Measurements from ENCODE around the gene ARL14EP. TPM values are rescaled to one million over a fixed set of nuclear protein-coding genes. Genes with fewer than 3 reads are reported as not detected.

Gene ARL14EP
- total RNA-seq, 1 experiment from 2014 or later, result 15.3 TPM

DNA sequence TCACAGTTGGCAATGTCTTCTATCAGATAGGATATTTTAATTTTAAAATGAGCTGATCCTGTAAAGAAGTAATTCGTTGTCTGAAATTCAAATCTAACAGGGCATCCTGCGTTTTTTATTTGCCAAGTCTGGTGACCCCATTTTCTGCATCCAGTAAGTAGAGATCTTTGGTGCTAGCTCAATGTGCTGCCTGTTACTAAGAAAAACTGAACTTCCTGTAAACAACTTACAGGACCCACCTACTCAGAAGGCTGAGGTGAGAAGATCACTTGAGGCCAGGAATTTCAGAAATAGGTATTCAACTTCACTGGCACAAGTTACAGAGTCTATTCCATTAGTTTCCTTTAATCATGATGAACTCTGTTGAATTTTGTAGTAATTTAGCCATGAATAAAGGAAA lies 4.0 kb downstream of the ARL14EP start:
- Mint-ChIP-seq H3K4me3 (no peak overlapping the region), H3K36me3 (peaks cover 8% of the 10 kb centered on the region; the same call in 1 of the 2 replicates), H3K9me3 (no peaks in the 10 kb centered on the region), H3K27ac (no peak overlapping the region), H3K27me3 (ENCODE audit: low read depth) (peaks cover 2% of the 10 kb centered on the region), H3K4me1 (peaks cover 30% of the 10 kb centered on the region)
- no peak for ATAC-seq
- TF ChIP-seq, protein P1, sequence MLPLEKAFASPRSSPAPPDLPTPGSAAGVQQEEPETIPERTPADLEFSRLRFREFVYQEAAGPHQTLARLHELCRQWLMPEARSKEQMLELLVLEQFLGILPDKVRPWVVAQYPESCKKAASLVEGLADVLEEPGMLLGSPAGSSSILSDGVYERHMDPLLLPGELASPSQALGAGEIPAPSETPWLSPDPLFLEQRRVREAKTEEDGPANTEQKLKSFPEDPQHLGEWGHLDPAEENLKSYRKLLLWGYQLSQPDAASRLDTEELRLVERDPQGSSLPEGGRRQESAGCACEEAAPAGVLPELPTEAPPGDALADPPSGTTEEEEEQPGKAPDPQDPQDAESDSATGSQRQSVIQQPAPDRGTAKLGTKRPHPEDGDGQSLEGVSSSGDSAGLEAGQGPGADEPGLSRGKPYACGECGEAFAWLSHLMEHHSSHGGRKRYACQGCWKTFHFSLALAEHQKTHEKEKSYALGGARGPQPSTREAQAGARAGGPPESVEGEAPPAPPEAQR (CRISPR knock-in tag; IDR thresholded peaks at IDR 0.05), result no peak
- TF ChIP-seq NR3C1 (CRISPR knock-in tag; conservative IDR thresholded peaks at IDR 0.05; ENCODE audit: low read depth), result no peak
- TF ChIP-seq, protein P2, sequence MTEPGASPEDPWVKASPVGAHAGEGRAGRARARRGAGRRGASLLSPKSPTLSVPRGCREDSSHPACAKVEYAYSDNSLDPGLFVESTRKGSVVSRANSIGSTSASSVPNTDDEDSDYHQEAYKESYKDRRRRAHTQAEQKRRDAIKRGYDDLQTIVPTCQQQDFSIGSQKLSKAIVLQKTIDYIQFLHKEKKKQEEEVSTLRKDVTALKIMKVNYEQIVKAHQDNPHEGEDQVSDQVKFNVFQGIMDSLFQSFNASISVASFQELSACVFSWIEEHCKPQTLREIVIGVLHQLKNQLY (CRISPR knock-in tag; IDR thresholded peaks at IDR 0.05), result no peak
- no peak for TF ChIP-seq MYBL2 (CRISPR knock-in tag; IDR thresholded peaks at IDR 0.05)
- no peak for TF ChIP-seq FOXK1 (CRISPR knock-in tag; IDR thresholded peaks at IDR 0.05)
- no peak for TF ChIP-seq ERG (CRISPR knock-in tag; IDR thresholded peaks at IDR 0.05)
- no peak for TF ChIP-seq ZBTB21 (CRISPR knock-in tag; IDR thresholded peaks at IDR 0.05; ENCODE audit: borderline replicate concordance)
- TF ChIP-seq ETV6 (CRISPR knock-in tag; IDR thresholded peaks at IDR 0.05), result no peak
- TF ChIP-seq HMGA2 (CRISPR knock-in tag; IDR thresholded peaks at IDR 0.05), result no peak
- TF ChIP-seq SMAD3 (CRISPR knock-in tag; IDR thresholded peaks at IDR 0.05; ENCODE audit: borderline replicate concordance), result no peak
- no peak for TF ChIP-seq MXD4 (CRISPR knock-in tag; IDR thresholded peaks at IDR 0.05; ENCODE audit: borderline replicate concordance)
- no peak for TF ChIP-seq E2F1 (CRISPR knock-in tag; IDR thresholded peaks at IDR 0.05)
- TF ChIP-seq, protein P3, sequence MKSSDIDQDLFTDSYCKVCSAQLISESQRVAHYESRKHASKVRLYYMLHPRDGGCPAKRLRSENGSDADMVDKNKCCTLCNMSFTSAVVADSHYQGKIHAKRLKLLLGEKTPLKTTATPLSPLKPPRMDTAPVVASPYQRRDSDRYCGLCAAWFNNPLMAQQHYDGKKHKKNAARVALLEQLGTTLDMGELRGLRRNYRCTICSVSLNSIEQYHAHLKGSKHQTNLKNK (CRISPR knock-in tag; IDR thresholded peaks at IDR 0.05), result no peak
- no peak for TF ChIP-seq FOXP1 (CRISPR knock-in tag; IDR thresholded peaks at IDR 0.05; ENCODE audit: borderline replicate concordance)
- TF ChIP-seq AR (CRISPR knock-in tag; IDR thresholded peaks at IDR 0.05), result no peak
- POLR2A ChIA-PET, result no interaction called here
- no peak for DNase-seq (ENCODE audit: low spot score)
- CTCF ChIA-PET, result interaction anchor here (1.0 kb wide), 1 partner anchor 184 kb away, joined by 5 read pairs; no protein-coding TSS in a partner anchor

GRCh38 chr11:30328681-30329080 lies 5.8 kb downstream of the ARL14EP start:
- ATAC-seq (no peak), DNase-seq (ENCODE audit: low spot score) (no peak)
- H3K9me3 Mint-ChIP-seq, result no peaks in the 10 kb centered on the region
- H3K4me1 Mint-ChIP-seq, result peaks cover 16% of the 10 kb centered on the region
- no peaks in the 10 kb centered on the region for H3K27me3 Mint-ChIP-seq (ENCODE audit: low read depth)
- ChIA-PET CTCF (no interaction called here), POLR2A (no interaction called here)
- H3K36me3 Mint-ChIP-seq, result peaks cover 12% of the 10 kb centered on the region
- H3K27ac Mint-ChIP-seq, result no peak overlapping the region
- H3K4me3 Mint-ChIP-seq, result no peak overlapping the region
- TF ChIP-seq CREB1 (CRISPR knock-in tag; IDR thresholded peaks at IDR 0.05), result no peak
- TF ChIP-seq ZNF416 (CRISPR knock-in tag; IDR thresholded peaks at IDR 0.05), result no peak
- TF ChIP-seq, protein P3 (CRISPR knock-in tag; IDR thresholded peaks at IDR 0.05), result no peak
- TF ChIP-seq HMGA2 (CRISPR knock-in tag; IDR thresholded peaks at IDR 0.05), result no peak
- TF ChIP-seq ZNF263 (CRISPR knock-in tag; IDR thresholded peaks at IDR 0.05; ENCODE audit: low read depth), result no peak
- TF ChIP-seq, protein P4, sequence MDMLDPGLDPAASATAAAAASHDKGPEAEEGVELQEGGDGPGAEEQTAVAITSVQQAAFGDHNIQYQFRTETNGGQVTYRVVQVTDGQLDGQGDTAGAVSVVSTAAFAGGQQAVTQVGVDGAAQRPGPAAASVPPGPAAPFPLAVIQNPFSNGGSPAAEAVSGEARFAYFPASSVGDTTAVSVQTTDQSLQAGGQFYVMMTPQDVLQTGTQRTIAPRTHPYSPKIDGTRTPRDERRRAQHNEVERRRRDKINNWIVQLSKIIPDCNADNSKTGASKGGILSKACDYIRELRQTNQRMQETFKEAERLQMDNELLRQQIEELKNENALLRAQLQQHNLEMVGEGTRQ (CRISPR knock-in tag; IDR thresholded peaks at IDR 0.05), result no peak
- no peak for TF ChIP-seq ZNF121 (CRISPR knock-in tag; IDR thresholded peaks at IDR 0.05)
- TF ChIP-seq CREM (CRISPR knock-in tag; IDR thresholded peaks at IDR 0.05), result no peak
- no peak for TF ChIP-seq ATF3 (CRISPR knock-in tag; conservative IDR thresholded peaks at IDR 0.05)
- TF ChIP-seq E2F4 (CRISPR knock-in tag; IDR thresholded peaks at IDR 0.05; ENCODE audit: borderline replicate concordance, low read depth), result no peak
- no peak for TF ChIP-seq JUN (CRISPR knock-in tag; IDR thresholded peaks at IDR 0.05)
- TF ChIP-seq MYBL2 (CRISPR knock-in tag; IDR thresholded peaks at IDR 0.05), result no peak

Measured in WTC11 (cell line).